Sigmoid colon (tissue), 7 donors: Measurements from ENCODE around the gene BCORL1. TPM values are rescaled to one million over a fixed set of nuclear protein-coding genes. Genes with fewer than 3 reads are reported as not detected.
A peak's percentile ranks its signal among the peaks of the same experiment; 100 is the strongest.

Experiments used
- DNase-seq: peaks from one replicate; pipeline ENCODE4 v3.0.0-alpha.2; 2019
- H3K27ac ChIP-seq, 4 donors: fragments of 200-600 bp; sonication (generic); one replicate each; pipeline ENCODE4 v1.5.1; 2016 to 2019; ENCODE audit warnings: mild to moderate bottlenecking in 1 of 4
- H3K27me3 ChIP-seq, 3 donors: fragments of 200-600 bp; sonication (generic); one replicate each; pipeline ENCODE4 v1.5.1; 2019; ENCODE audit warnings: mild to moderate bottlenecking in 1 of 3
- H3K36me3 ChIP-seq, 4 donors: fragments of 200-600 bp; sonication (generic); one replicate each; pipeline ENCODE4 v1.5.1; 2016 to 2019
- H3K4me1 ChIP-seq, 4 donors: fragments of 200-600 bp; sonication (generic); one replicate each; pipeline ENCODE4 v1.5.1; 2017 to 2019
- H3K4me3 ChIP-seq, 4 donors: fragments of 200-600 bp; sonication (generic); one replicate each; pipeline ENCODE4 v1.5.1; 2017 to 2019; ENCODE audit warnings: mild to moderate bottlenecking in 2 of 4, moderate library complexity in 1 of 4
- H3K9me3 ChIP-seq, 4 donors: fragments of 200-600 bp in 3 of 4; sonication (generic) in 3 of 4; one replicate each; pipeline versions ENCODE4 v1.5.1 to v1.6.1; 2013 to 2019
- CTCF ChIP-seq, 4 experiments: fragments of 450-650 bp in 3 of 4; fragments of 200-600 bp in 1 of 4; IDR thresholded peaks; one replicate each; pipeline ENCODE4 v1.5.1; 2016 to 2019; ENCODE audit warnings: antibody characterized with exemption in 4 of 4, mild to moderate bottlenecking in 3 of 4, moderate library complexity in 2 of 4
- EP300 ChIP-seq, 4 donors: sonication (generic); formaldehyde crosslinking; IDR thresholded peaks; one replicate each; pipeline ENCODE4 v1.6.1; 2017; ENCODE audit warnings: antibody characterized with exemption in 4 of 4
- POLR2A ChIP-seq, 2 donors: fragments of 450-650 bp; IDR thresholded peaks; one replicate each; pipeline ENCODE4 v1.6.1; 2016; ENCODE audit warnings: antibody characterized with exemption in 2 of 2, mild to moderate bottlenecking in 2 of 2, moderate library complexity in 2 of 2
- POLR2AphosphoS5 ChIP-seq, 4 donors: sonication (generic); formaldehyde crosslinking; IDR thresholded peaks; one replicate each; pipeline ENCODE4 v1.6.1; 2017; ENCODE audit warnings: antibody characterized with exemption in 4 of 4
- WGBS, 2 donors: extraction: QIAGEN DNeasy Blood & Tissue Kit; methylation state at CpG; one replicate each; pipeline ENCODE4 v1.1.7; 2013; 5-methylcytosine and 5-hydroxymethylcytosine counted together
- intact Hi-C: fragments of 100-400 bp; cut with DNase I; formaldehyde crosslinking; loops from one replicate; pipeline ENCODE4 v1.15.1; 2023
- polyA plus RNA-seq, 3 donors: library from polyadenylated mRNA; stranded (reverse); fragments of 200-250 nt; gene quantifications; one replicate each; pipeline ENCODE4 v1.2.3, GENCODE V29; 2013
- total RNA-seq, 4 donors: library from RNA; depleted of rRNA; stranded (reverse); fragments of >200 nt; gene quantifications; one replicate each; pipeline ENCODE4 v1.1.0, GENCODE V29; 2016
- donor health status: healthy with polysubstance abuse.
- donor health status: Bipolar disorder and iron deficiency.
- donor health status: healthy.

BCORL1 gene
- total and polyA plus RNA-seq, 7 donors: 1.2 to 5.8 (median 3.2) TPM

- intact Hi-C loops: no loop called here
- 75 to 78% methylated on average over 4 of the region's 4 CpGs for WGBS, 2 donors
These were observed 44.4 kb upstream of the BCORL1 start for GRCh38 chrX:129938081-129938480.

DNA sequence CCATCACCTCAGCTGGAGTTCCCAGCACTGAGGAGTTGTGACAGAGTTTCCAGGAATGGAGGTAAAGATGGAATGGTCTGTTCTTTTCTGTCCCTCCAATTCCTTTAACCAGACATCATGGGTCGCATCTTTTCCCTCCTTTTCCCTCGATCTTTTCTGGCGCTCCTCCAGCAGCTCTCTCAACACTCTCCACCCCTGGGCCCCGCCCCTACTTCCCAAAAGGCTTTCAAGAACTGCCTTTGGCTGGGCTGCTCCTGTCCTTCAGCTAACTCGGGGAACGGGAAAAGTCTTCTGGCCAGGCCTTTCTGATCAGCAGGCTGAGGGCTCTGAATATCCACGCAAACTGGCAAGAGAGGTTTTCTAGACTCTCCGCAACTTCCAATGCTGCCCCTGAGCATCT is 42.4 kb upstream of the BCORL1 start:
- no peaks in the 10 kb centered on the region for H3K36me3 ChIP-seq
- no peak overlapping the region for H3K4me3 ChIP-seq
- intact Hi-C loops: no loop called here
- H3K27me3 ChIP-seq: no peaks in the 10 kb centered on the region
- no peak for DNase-seq
- 37 to 59% methylated on average over 8 of the region's 8 CpGs for WGBS, 2 donors
- TF ChIP-seq CTCF (IDR thresholded peaks at IDR 0.05): no peak
- no peak for TF ChIP-seq EP300 (IDR thresholded peaks at IDR 0.05)
- no peak for TF ChIP-seq POLR2A (IDR thresholded peaks at IDR 0.05)
- no peak for TF ChIP-seq POLR2AphosphoS5 (IDR thresholded peaks at IDR 0.05)
- no peak overlapping the region for H3K27ac ChIP-seq
- H3K9me3 ChIP-seq: no peaks in the 10 kb centered on the region
- H3K4me1 ChIP-seq: no peaks in the 10 kb centered on the region

More at GRCh38 chrX:129938081-129938480, 44.4 kb upstream of the BCORL1 start:
- Histone ChIP-seq H3K36me3 (no peaks in the 10 kb centered on the region), H3K4me1 (no peaks in the 10 kb centered on the region), H3K4me3 (no peak overlapping the region), H3K27me3 (no peaks in the 10 kb centered on the region), H3K27ac (no peak overlapping the region), H3K9me3 (no peaks in the 10 kb centered on the region)
- TF ChIP-seq POLR2A (IDR thresholded peaks at IDR 0.05) (no peak), EP300 (IDR thresholded peaks at IDR 0.05) (no peak)
- DNase-seq: no peak

- no peak for TF ChIP-seq EP300 (IDR thresholded peaks at IDR 0.05)
- Histone ChIP-seq H3K9me3 (no peaks in the 10 kb centered on the region), H3K4me1 (no peaks in the 10 kb centered on the region), H3K27me3 (no peaks in the 10 kb centered on the region), H3K4me3 (no peak overlapping the region), H3K27ac (no peak overlapping the region), H3K36me3 (no peaks in the 10 kb centered on the region)
- intact Hi-C loops: no loop called here
- 88 to 94% methylated on average over 2 of the region's 2 CpGs for WGBS, 2 donors
- no peak for DNase-seq
These were observed 41.7 kb upstream of the BCORL1 start for GRCh38 chrX:129940721-129941120.

DNA sequence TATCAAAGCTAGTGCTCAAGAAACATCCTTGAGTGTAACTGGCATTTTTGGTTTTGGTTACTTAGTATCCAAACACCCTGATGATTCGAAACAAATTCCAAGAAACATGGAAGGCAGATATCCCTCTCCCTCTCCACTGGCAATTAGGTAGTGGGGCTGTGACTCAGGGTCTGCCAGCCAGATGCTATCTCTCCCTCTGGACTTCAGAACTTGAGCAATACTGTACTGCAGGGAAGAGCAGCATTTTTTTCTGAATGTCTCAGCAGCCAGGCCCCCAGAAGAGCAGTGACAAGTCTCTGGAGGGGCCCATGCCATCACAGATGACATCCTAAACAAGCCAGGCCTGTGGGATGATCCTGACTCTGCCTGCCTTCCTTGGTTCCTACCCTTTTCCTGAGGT is 37.3 kb upstream of the BCORL1 start:
- H3K27me3 ChIP-seq: no peaks in the 10 kb centered on the region
- DNase-seq: no peak
- 88 to 93% methylated on average over 1 of the region's 1 CpG for WGBS, 2 donors
- no peaks in the 10 kb centered on the region for H3K9me3 ChIP-seq
- no peaks in the 10 kb centered on the region for H3K36me3 ChIP-seq
- no peak overlapping the region for H3K4me3 ChIP-seq
- no peak for TF ChIP-seq EP300 (IDR thresholded peaks at IDR 0.05)
- TF ChIP-seq POLR2AphosphoS5 (IDR thresholded peaks at IDR 0.05): no peak
- TF ChIP-seq POLR2A (IDR thresholded peaks at IDR 0.05): no peak
- no peak for TF ChIP-seq CTCF (IDR thresholded peaks at IDR 0.05)
- no peaks in the 10 kb centered on the region for H3K4me1 ChIP-seq
- H3K27ac ChIP-seq: no peak overlapping the region
- intact Hi-C loops: no loop called here

DNA sequence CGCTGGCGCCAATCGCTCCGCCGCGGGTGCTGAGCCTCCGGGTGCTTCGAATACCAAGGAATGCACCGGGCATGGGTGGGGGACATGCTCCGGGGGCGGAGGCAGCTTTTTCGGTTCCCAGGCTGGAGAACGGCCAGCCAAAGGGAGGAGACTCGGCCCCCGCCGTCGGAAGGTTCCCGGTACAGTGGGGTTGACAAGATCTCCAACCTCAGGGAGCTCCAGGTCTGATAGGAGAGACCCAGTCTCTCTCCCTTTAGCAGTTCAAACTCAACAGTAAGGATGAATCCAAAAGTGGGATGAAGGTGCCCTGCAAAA is 29.1 kb upstream of the BCORL1 start:
- 7 to 21% methylated on average over 18 of the region's 18 CpGs for WGBS, 2 donors
- H3K27me3 ChIP-seq: no peaks in the 10 kb centered on the region
- no peaks in the 10 kb centered on the region for H3K36me3 ChIP-seq
- no peaks in the 10 kb centered on the region for H3K9me3 ChIP-seq
- no peak overlapping the region for H3K27ac ChIP-seq
- no peak for TF ChIP-seq POLR2AphosphoS5 (IDR thresholded peaks at IDR 0.05)
- TF ChIP-seq EP300 (IDR thresholded peaks at IDR 0.05): no peak
- TF ChIP-seq POLR2A (IDR thresholded peaks at IDR 0.05): no peak
- no peak for TF ChIP-seq CTCF (IDR thresholded peaks at IDR 0.05)
- H3K4me1 ChIP-seq: peaks cover 0 to 10% (median 4%) of the 10 kb centered on the region in 4 donors
- peak overlapping the region; percentile 8 to 45 (median 38) for H3K4me3 ChIP-seq
- intact Hi-C loops: loop anchor here (2.0 kb wide), 1 partner anchor 20 kb away; no protein-coding TSS in a partner anchor
- DNase-seq: no peak

DNA sequence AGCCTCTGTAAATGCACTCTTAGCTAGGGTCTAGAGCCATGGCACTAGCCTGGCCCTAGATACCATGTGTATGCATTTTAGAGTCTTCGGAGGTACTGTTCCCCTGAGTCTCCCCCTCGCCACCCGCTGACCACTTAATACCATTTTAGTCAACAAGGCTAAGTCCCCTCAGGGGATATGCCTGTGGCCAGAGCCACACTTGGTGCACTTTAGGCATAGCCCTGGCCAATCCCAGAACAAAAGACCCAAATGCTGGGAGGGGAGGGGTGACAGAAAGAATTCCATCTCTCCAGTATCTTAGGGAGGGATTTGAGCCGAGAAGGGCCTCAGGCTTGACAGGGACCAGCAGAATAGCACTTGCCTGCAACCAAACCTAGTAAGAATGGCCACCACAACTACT is 28.6 kb upstream of the BCORL1 start:
- Histone ChIP-seq H3K9me3 (no peaks in the 10 kb centered on the region), H3K36me3 (no peaks in the 10 kb centered on the region), H3K27me3 (no peaks in the 10 kb centered on the region), H3K4me1 (peaks cover 0 to 10% (median 4%) of the 10 kb centered on the region in 4 donors), H3K4me3 (no peak overlapping the region), H3K27ac (no peak overlapping the region)
- WGBS, 2 donors: 99% methylated on average over 4 of the region's 4 CpGs
- intact Hi-C loops: loop anchor here (2.0 kb wide), 1 partner anchor 21 kb away; no protein-coding TSS in a partner anchor
- TF ChIP-seq POLR2AphosphoS5 (IDR thresholded peaks at IDR 0.05) (no peak), EP300 (IDR thresholded peaks at IDR 0.05) (no peak), POLR2A (IDR thresholded peaks at IDR 0.05) (no peak), CTCF (IDR thresholded peaks at IDR 0.05) (no peak)
- DNase-seq: no peak
